GM19463 (cell line): ENCODE data around the gene ZNF317.
"Not testable (repeated sequence)": the region's sequence is repeated elsewhere in the genome, so short reads cannot be mapped to it uniquely, and the experiment has no call there.

Experiments
- ATAC-seq: cut with Tn5 transposase; IDR thresholded peaks from one replicate; pipeline ENCODE4 v1.9.1; 2021; ENCODE audit warnings: mild to moderate bottlenecking, moderate library complexity; ENCODE audit not compliant: unreplicated experiment

The ZNF317 gene

DNA sequence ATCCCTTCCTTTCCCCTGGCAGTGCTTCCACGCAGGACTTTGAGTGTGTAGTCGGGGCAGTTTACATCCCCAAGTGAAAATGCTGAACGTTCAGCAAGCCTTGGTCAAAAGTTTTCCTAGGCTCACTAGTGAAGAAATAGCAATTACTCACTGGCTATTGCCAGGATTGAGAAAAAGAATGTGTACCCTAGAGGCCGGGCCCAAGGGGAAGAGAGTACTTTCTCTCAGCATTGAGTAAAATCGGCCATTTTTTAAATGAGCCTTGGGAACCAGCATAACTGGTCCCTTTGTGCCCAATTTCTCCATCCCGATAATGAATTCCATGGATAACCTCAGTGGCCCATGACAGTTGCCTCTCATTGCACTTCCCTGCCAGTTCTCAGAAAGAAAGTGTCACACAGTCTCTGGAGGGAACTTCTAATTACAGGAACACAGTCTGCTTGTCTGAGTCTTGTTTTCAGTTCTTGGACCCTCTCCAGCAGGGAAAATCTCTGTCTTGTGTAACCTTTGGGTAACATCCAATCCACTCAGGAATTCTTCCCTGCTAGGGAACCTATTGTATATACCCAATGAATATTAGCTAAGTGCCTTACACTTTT lies 31.3 kb downstream of the ZNF317 start:
- ATAC-seq = no peak

DNA sequence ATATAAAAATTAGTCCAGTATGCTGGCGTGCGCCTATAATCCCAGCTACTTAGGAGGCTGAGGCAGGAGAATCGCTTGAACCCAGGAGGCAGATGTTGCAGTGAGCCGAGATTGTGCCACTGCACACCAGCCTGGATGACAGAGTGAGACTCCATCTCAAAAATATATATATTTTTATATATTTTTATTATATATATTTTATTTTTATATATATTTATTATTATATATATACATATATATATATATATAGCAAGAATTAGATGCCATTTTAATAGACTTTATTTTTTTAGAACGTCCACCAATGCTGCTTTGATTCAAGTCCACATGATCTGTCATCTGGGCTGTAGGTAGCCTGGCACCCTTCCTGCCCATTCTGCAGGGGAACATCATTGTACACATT lies 35.1 kb downstream of the ZNF317 start:
- ATAC-seq = no peak

DNA sequence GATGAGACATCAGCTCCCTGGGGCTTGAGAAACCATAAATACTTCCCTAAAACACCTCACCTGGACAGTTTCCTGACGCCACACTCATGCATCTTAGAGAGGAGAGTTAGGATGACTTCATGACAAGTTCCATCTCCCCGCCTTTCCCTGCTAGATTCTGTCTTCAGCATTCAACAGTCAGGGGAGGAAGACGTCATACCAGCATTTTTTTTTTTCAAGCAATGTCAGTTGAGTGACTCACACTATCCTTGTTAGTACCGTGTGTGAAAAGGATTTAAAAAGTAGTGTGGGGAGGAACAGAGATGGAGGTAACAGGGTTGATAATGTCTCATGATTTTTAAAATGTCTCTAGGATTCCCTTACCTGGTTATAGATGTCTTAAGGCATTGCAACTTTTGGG lies 38.7 kb downstream of the ZNF317 start, which contains the start of gene OR7D2:
TSS of gene OR7D2 (plus strand) at position 79 of the 400 bp plus-strand sequence. CDS start 6,803 bp downstream, outside the sequence.
- no peak for ATAC-seq

DNA sequence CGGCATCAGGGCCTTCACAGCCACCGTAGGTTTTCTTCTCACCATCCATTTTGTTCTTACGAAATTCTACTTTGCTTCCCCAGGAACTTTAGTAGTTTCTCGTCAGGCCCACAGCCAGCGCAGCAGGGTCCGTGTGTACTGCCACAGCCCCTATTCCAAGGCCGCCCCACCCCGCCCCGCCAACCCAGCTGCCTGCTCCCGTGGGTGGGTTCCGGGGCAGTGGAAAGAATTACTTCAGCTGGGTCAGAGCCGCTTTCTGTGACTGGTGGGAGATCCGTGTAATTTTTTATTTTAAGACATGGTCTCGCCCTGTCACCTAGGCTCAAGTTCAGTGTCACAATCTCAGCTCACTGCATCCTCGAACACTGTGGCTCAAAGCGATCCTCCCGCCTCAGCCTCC lies 42.8 kb downstream of the ZNF317 start:
- no peak for ATAC-seq

DNA sequence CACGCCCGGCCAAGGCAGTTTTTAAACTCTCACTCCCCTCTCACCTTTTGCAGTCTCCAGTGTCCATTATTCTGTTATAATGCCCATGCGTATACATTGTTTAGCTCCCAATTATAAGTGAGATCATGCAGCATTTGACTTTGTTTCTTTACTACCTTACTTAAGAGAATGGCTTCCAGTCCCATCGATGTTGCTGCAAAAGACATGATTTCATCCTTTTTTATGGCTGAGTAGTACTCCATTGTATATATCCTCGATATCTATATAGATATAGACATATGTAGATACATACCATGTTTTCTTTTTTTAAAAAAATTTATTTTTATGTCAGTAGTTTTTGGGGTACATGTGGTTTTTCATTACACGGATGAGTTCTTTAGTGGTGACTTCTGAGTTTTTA lies 47.0 kb downstream of the ZNF317 start:
- ATAC-seq = no peak

DNA sequence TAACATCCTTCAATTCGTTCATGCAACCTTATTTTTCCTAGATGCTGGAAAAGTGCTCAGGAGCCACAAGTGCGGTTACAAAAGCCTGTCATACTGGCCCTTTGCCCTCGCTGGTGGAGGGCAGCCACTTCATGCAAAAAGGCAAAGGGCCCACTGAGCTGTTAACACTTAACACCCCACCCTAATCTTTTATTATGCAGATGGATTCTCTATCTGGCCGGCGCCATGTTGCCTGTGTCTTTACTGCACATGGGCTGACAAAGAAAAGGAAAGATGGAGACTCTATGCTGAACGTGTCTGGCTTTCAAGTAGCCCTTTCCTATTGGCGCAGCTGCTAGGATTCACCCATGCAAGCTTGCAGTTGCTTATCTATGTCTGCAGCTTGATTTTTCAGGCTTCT lies 49.3 kb downstream of the ZNF317 start:
- ATAC-seq = no peak

DNA sequence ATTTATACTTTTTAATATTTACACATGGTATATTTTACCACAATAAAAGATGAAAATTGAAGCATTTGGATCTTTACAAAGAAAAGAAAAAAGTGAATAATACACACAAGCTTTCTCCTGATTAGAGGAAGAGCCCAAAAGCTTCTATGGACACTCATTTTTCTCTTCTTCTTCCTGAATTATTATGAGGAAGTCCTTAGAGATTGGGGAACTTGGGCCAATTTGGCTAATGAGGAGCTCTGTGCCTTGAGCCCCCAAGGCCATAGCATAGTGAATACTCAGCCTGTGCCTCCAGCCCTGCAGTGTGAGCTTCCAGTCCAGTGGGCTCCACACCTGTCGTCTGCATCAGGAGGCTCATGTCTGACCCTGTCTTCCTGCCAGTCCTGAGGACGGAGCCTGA lies 57.8 kb downstream of the ZNF317 start:
- ATAC-seq = not testable (repeated sequence)

DNA sequence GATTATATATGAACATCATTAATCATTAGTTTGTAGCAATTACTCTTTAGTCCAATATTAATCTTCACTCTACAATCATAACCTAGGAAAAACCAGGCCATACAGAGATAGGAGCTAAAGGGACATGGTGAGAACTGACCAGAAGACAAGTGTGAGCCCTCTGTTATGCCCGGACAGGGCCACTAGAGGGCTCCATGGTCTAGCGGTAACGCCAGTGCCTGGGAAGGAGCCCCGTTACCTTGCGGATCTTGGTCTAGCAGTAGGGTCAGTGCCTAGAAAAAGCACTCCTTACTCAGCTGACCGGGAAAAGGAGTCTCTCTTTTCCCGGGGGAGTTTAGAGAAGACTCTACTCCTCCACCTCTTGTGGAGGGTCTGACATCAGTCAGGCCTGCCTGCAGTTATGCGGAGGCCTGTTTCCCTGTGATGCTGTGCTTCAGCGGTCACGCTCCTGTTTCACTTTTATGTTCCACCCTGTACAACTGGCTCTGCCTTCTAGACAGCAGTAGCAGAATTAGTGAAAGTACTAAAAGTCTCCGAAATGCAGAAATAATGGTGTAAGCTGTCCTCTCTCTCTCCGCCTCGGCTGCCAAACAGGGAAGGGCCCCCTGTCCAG lies 65.4 kb downstream of the ZNF317 start:
- no peak for ATAC-seq
